Sigmoid colon (tissue), 7 donors: ENCODE data around the gene SUPT5H. TPM values are rescaled to one million over a fixed set of nuclear protein-coding genes. Genes with fewer than 3 reads are reported as not detected.

Experiments
- DNase-seq: peaks from one replicate; pipeline ENCODE4 v3.0.0-alpha.2; 2019
- H3K27ac ChIP-seq, 4 donors: fragments of 200-600 bp; sonication (generic); one replicate each; pipeline ENCODE4 v1.5.1; 2016 to 2019; ENCODE audit warnings: mild to moderate bottlenecking in 1 of 4
- H3K27me3 ChIP-seq, 3 donors: fragments of 200-600 bp; sonication (generic); one replicate each; pipeline ENCODE4 v1.5.1; 2019; ENCODE audit warnings: mild to moderate bottlenecking in 1 of 3
- H3K36me3 ChIP-seq, 4 donors: fragments of 200-600 bp; sonication (generic); one replicate each; pipeline ENCODE4 v1.5.1; 2016 to 2019
- H3K4me1 ChIP-seq, 4 donors: fragments of 200-600 bp; sonication (generic); one replicate each; pipeline ENCODE4 v1.5.1; 2017 to 2019
- H3K4me3 ChIP-seq, 4 donors: fragments of 200-600 bp; sonication (generic); one replicate each; pipeline ENCODE4 v1.5.1; 2017 to 2019; ENCODE audit warnings: mild to moderate bottlenecking in 2 of 4, moderate library complexity in 1 of 4
- H3K9me3 ChIP-seq, 4 donors: fragments of 200-600 bp in 3 of 4; sonication (generic) in 3 of 4; one replicate each; pipeline versions ENCODE4 v1.5.1 to v1.6.1; 2013 to 2019
- EP300 ChIP-seq, 4 donors: sonication (generic); formaldehyde crosslinking; IDR thresholded peaks; one replicate each; pipeline ENCODE4 v1.6.1; 2017; ENCODE audit warnings: antibody characterized with exemption in 4 of 4
- POLR2A ChIP-seq, 2 donors: fragments of 450-650 bp; IDR thresholded peaks; one replicate each; pipeline ENCODE4 v1.6.1; 2016; ENCODE audit warnings: antibody characterized with exemption in 2 of 2, mild to moderate bottlenecking in 2 of 2, moderate library complexity in 2 of 2
- POLR2AphosphoS5 ChIP-seq, 4 donors: sonication (generic); formaldehyde crosslinking; IDR thresholded peaks; one replicate each; pipeline ENCODE4 v1.6.1; 2017; ENCODE audit warnings: antibody characterized with exemption in 4 of 4
- whole genome bisulfite sequencing, 2 donors: extraction: QIAGEN DNeasy Blood & Tissue Kit; methylation state at CpG; one replicate each; pipeline ENCODE4 v1.1.7; 2013; 5-methylcytosine and 5-hydroxymethylcytosine counted together
- intact Hi-C: fragments of 100-400 bp; cut with DNase I; formaldehyde crosslinking; loops from one replicate; pipeline ENCODE4 v1.15.1; 2023
- polyA plus RNA-seq, 3 donors: library from polyadenylated mRNA; stranded (reverse); fragments of 200-250 nt; gene quantifications; one replicate each; pipeline ENCODE4 v1.2.3, GENCODE V29; 2013
- total RNA-seq, 4 donors: library from RNA; depleted of rRNA; stranded (reverse); fragments of >200 nt; gene quantifications; one replicate each; pipeline ENCODE4 v1.1.0, GENCODE V29; 2016
- TF ChIP-seq, protein P1 (sequence below), 4 experiments: fragments of 450-650 bp in 3 of 4; fragments of 200-600 bp in 1 of 4; IDR thresholded peaks; one replicate each; pipeline ENCODE4 v1.5.1; 2016 to 2019; ENCODE audit warnings: antibody characterized with exemption in 4 of 4, mild to moderate bottlenecking in 3 of 4, moderate library complexity in 2 of 4
- donor health status: healthy with polysubstance abuse.
- donor health status: Bipolar disorder and iron deficiency.
- donor health status: healthy.

The SUPT5H gene
- total and polyA plus RNA-seq, 7 donors = 52.3 to 112 (median 77.1) TPM

DNA sequence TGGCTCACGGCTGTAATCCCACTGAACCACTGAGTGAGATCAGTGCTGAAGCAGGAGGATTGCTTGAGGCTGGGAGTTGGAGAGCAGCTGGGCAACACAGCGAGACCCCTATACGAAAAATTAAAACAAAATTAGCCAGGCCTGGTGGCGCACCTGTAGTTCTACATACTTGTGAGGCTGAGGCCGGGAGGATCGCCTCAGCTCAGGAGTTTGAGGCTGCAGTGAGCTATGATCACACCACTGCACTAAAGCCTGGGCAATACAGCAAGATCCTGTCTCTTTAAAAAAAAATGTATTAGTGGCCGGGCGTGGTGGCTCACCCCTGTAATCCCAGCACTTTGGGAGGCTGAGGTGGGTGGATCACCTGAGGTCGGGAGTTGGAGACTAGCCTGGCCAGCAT is 63.2 kb downstream of the SUPT5H start:
- H3K27me3 ChIP-seq = peaks cover 27 to 89% (median 66%) of the 10 kb centered on the region in 3 donors
- H3K27ac ChIP-seq = no peak overlapping the region
- WGBS, 2 donors = 68 to 89% methylated on average over 9 of the region's 9 CpGs
- H3K36me3 ChIP-seq = no peaks in the 10 kb centered on the region
- H3K9me3 ChIP-seq = no peaks in the 10 kb centered on the region
- TF ChIP-seq EP300 (IDR thresholded peaks at IDR 0.05) (no peak), POLR2AphosphoS5 (IDR thresholded peaks at IDR 0.05) (no peak)
- intact Hi-C loops = no loop called here
- H3K4me1 ChIP-seq = peaks cover 0 to 11% (median 10%) of the 10 kb centered on the region in 4 donors
- H3K4me3 ChIP-seq = no peak overlapping the region
- DNase-seq = no peak

GRCh38 chr19:39509233-39509632 is 63.9 kb downstream of the SUPT5H start:
- 34 to 63% methylated on average over 2 of the region's 2 CpGs for whole genome bisulfite sequencing, 2 donors
- TF ChIP-seq POLR2A (IDR thresholded peaks at IDR 0.05) (no peak), EP300 (IDR thresholded peaks at IDR 0.05) (no peak)
- Histone ChIP-seq H3K27me3 (peaks cover 28 to 89% (median 66%) of the 10 kb centered on the region in 3 donors), H3K4me3 (no peak overlapping the region), H3K4me1 (peaks cover 0 to 11% (median 10%) of the 10 kb centered on the region in 4 donors), H3K9me3 (no peaks in the 10 kb centered on the region), H3K27ac (no peak overlapping the region), H3K36me3 (no peaks in the 10 kb centered on the region)
- intact Hi-C loops = no loop called here
- DNase-seq = no peak

DNA sequence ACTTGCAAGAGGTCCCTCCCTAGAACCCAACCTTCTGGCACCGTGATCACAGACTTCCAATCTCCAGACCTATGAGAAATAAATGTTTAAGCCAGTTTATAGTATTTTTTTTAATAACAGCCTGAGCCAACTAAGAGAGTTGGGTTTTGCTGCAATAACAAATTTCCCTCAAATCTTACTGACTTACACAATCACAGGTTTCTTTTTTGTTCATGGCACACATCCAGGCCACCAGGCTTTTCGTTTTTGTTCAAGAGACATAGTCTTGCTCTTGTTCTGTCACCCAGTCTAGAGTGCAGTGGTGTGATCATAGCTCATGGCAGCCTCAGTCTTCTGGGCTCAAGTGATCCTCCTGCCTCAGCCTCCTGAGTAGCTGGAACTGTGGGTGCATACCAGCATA is 67.6 kb downstream of the SUPT5H start:
- no peak overlapping the region for H3K27ac ChIP-seq
- no peaks in the 10 kb centered on the region for H3K9me3 ChIP-seq
- no peak for TF ChIP-seq POLR2A (IDR thresholded peaks at IDR 0.05)
- no peak for TF ChIP-seq POLR2AphosphoS5 (IDR thresholded peaks at IDR 0.05)
- TF ChIP-seq EP300 (IDR thresholded peaks at IDR 0.05) = no peak
- TF ChIP-seq, protein P1, sequence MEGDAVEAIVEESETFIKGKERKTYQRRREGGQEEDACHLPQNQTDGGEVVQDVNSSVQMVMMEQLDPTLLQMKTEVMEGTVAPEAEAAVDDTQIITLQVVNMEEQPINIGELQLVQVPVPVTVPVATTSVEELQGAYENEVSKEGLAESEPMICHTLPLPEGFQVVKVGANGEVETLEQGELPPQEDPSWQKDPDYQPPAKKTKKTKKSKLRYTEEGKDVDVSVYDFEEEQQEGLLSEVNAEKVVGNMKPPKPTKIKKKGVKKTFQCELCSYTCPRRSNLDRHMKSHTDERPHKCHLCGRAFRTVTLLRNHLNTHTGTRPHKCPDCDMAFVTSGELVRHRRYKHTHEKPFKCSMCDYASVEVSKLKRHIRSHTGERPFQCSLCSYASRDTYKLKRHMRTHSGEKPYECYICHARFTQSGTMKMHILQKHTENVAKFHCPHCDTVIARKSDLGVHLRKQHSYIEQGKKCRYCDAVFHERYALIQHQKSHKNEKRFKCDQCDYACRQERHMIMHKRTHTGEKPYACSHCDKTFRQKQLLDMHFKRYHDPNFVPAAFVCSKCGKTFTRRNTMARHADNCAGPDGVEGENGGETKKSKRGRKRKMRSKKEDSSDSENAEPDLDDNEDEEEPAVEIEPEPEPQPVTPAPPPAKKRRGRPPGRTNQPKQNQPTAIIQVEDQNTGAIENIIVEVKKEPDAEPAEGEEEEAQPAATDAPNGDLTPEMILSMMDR (IDR thresholded peaks at IDR 0.05) = no peak
- no peak for DNase-seq
- peaks cover 0 to 16% (median 14%) of the 10 kb centered on the region in 4 donors for H3K4me1 ChIP-seq
- intact Hi-C loops = no loop called here
- H3K27me3 ChIP-seq = peaks cover 23 to 81% (median 48%) of the 10 kb centered on the region in 3 donors
- 36 to 58% methylated on average over 2 of the region's 2 CpGs for WGBS, 2 donors
- H3K36me3 ChIP-seq = no peaks in the 10 kb centered on the region
- H3K4me3 ChIP-seq = no peak overlapping the region

DNA sequence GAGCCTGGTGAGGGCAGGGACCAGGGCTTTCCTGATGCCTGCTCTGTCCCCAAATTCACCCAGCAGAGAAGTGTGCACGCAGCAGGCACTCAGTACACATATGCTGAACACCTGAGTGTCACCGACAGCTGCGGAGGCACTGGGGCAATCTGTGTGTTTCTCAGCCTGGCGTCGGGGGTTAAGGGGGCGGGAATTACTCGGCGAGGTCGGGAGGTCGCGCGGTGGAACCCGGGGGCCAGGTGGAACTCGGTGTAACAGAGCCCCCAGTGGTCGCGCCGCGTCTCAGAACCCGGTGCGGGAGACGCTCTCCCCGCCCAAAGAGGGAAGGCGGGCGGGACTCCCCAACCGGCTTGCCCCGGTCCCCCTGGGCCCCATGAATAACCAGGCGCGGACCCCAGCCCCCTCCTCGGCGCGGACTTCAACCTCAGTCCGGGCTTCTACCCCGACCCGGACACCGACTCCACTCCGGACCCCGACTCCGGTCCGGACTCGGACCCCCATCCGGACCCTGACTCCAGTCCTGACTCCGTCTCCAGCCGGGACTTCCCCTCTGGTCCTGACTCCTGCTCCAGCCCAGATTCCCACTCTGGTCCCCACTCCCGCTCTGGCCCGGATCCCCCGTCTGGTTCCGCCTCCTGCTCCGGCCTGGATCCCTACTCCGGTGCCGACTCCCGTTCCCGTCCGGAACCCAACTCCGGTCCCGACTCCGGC is 69.6 kb downstream of the SUPT5H start, which contains the start of gene SELENOV:
TSS of gene SELENOV (plus strand) at position 300 of the 711 bp plus-strand sequence. CDS start at position 374, 74 bp downstream.
- no peaks in the 10 kb centered on the region for H3K36me3 ChIP-seq
- TF ChIP-seq EP300 (IDR thresholded peaks at IDR 0.05) = no peak
- TF ChIP-seq, protein P1 (IDR thresholded peaks at IDR 0.05) = no peak
- no peak for TF ChIP-seq POLR2AphosphoS5 (IDR thresholded peaks at IDR 0.05)
- TF ChIP-seq POLR2A (IDR thresholded peaks at IDR 0.05) = no peak
- 2 to 6% methylated on average over 56 of the region's 56 CpGs for WGBS, 2 donors
- no peaks in the 10 kb centered on the region for H3K9me3 ChIP-seq
- H3K4me3 ChIP-seq = peak within 1 kb of the TSS; percentile 0 to 47 (median 34)
- DNase-seq = no peak
- peaks cover 0 to 16% (median 14%) of the 10 kb centered on the region in 4 donors for H3K4me1 ChIP-seq
- peaks cover 18 to 64% (median 36%) of the 10 kb centered on the region in 3 donors for H3K27me3 ChIP-seq
- intact Hi-C loops = no loop called here
- no peak within 1 kb of the TSS for H3K27ac ChIP-seq

- intact Hi-C loops = no loop called here
- DNase-seq = no peak
- Histone ChIP-seq H3K9me3 (no peaks in the 10 kb centered on the region), H3K4me3 (peak overlapping the region; percentile 0 to 47 (median 34)), H3K4me1 (peaks cover 0 to 16% (median 14%) of the 10 kb centered on the region in 4 donors), H3K27me3 (peaks cover 18 to 62% (median 35%) of the 10 kb centered on the region in 3 donors), H3K36me3 (no peaks in the 10 kb centered on the region), H3K27ac (no peak overlapping the region)
- WGBS, 2 donors = 4 to 8% methylated on average over 44 of the region's 44 CpGs
- TF ChIP-seq, protein P1 (IDR thresholded peaks at IDR 0.05) = no peak
These were observed 70.3 kb downstream of the SUPT5H start for GRCh38 chr19:39515551-39516191.
